Pancreas (tissue), 10 donors: ENCODE measurements around the gene SOD1. TPM values are rescaled to one million over a fixed set of nuclear protein-coding genes. Genes with fewer than 3 reads are reported as not detected.
"Not testable (repeated sequence)": the region's sequence is repeated elsewhere in the genome, so short reads cannot be mapped to it uniquely, and the experiment has no call there.

Source experiments
- ATAC-seq, 4 donors: fragments of 200-7000 bp; cut with Tn5 transposase; one replicate each; pipeline versions ENCODE4 v1.8.0 to v1.9.1; 2020; ENCODE audit warnings: mild to moderate bottlenecking in 4 of 4, moderate library complexity in 4 of 4
- DNase-seq, 6 donors: peaks; one replicate each; pipeline ENCODE4 v3.0.0-alpha.2; 2020
- FAIRE-seq: peaks from 2 replicates; lab custom pipeline; 2012; peaks lifted over from hg19 to GRCh38; lab: Jason Lieb, UNC
- H3K27ac ChIP-seq, 4 donors: fragments of 200-600 bp; sonication (generic); 1 replicate in 3 of 4; 2 replicates in 1 of 4; pipeline versions ENCODE4 v1.5.0 to v1.8.0; 2020
- H3K27me3 ChIP-seq, 4 donors: fragments of 200-600 bp; one replicate each; pipeline ENCODE4 v1.8.0; 2021
- H3K36me3 ChIP-seq, 3 donors: fragments of 200-600 bp; sonication (generic) in 1 of 3; one replicate each; pipeline versions ENCODE4 v1.5.0 to v1.8.0; 2020 to 2021
- H3K4me1 ChIP-seq, 3 donors: fragments of 200-600 bp; one replicate each; pipeline ENCODE4 v1.8.0; 2021
- H3K4me3 ChIP-seq, 4 donors: fragments of 200-600 bp; sonication (generic) in 2 of 4; one replicate each; pipeline versions ENCODE4 v1.5.0 to v1.8.0; 2020 to 2021
- H3K9me3 ChIP-seq, 4 donors: fragments of 200-600 bp; one replicate each; pipeline ENCODE4 v1.8.0; 2021
- WGBS, 2 donors: extraction: QIAGEN DNeasy Blood & Tissue Kit; methylation state at CpG; one replicate each; pipeline ENCODE4 v1.1.7; 2013; 5-methylcytosine and 5-hydroxymethylcytosine counted together
- intact Hi-C, 3 donors: fragments of 100-400 bp; cut with DNase I; formaldehyde crosslinking; loops; one replicate each; pipeline versions ENCODE4 v1.11.1 to v1.14.2; 2022
- polyA plus RNA-seq, 2 donors: library from polyadenylated mRNA; stranded (reverse); fragments of 200-250 nt; gene quantifications; one replicate each; pipeline ENCODE4 v1.2.3, GENCODE V29; 2013
- total RNA-seq, 6 donors: library from RNA; stranded (reverse); fragmentation: NEBNext Ultra II Directional in 4 of 6; extraction: Animal tissue kit (Norgen Biotek cat#: 25700) in 4 of 6; gene quantifications; one replicate each; pipeline versions ENCODE4 v1.2.1 to v1.2.4, GENCODE V29; 2021 to 2023
- TF ChIP-seq, protein P1 (sequence below), 4 donors: fragments of 200-600 bp; sonication (generic) in 3 of 4; IDR thresholded peaks; one replicate each; pipeline versions ENCODE4 v1.5.0 to v1.8.0; 2021; ENCODE audit warnings: antibody characterized with exemption in 4 of 4
- donor health status: healthy with polysubstance abuse.
- donor health status: DM: no; HTN: no; CAD: no; lungs with moderate emphysema.
- donor health status: DM: no; HTN: no; CAD: no.
- donor health status: control.
- donor health status: control.
- donor health status: Bipolar disorder and iron deficiency.
- donor health status: DM: yes; HTN: yes; CAD: no.
- donor health status: DM: no; HTN: no; CAD: no.
- donor health status: DM: no; HTN: no; CAD: no.
- donor health status: DM: yes; HTN: yes; CAD: no.

SOD1 gene
- total and polyA plus RNA-seq, 8 donors, result 35.3 to 191 (median 59.7) TPM

DNA sequence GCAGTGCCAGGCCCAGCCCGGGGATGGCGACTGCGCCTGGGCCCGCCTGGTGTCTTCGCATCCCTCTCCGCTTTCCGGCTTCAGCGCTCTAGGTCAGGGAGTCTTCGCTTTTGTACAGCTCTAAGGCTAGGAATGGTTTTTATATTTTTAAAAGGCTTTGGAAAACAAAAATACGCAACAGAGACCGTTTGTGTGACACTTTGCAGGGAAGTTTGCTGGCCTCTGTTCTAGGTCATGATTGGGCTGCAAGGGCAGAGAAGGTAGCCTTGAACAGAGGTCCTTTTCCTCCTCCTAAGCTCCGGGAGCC, 719 bp downstream of the SOD1 start:
- no peak for DNase-seq
- peak in 3 of 4 donors; percentile 6 to 38 (median 25) for ATAC-seq
- peak overlapping the region; percentile 70 to 89 (median 82) for H3K27ac ChIP-seq
- intact Hi-C loops, result no loop called here
- whole genome bisulfite sequencing, 2 donors, result 0 to 1% methylated on average over 12 of the region's 12 CpGs
- H3K9me3 ChIP-seq, result no peaks in the 10 kb centered on the region
- H3K4me3 ChIP-seq, result peak overlapping the region; percentile 71 to 94 (median 79)
- peaks cover 0 to 12% (median 6%) of the 10 kb centered on the region in 3 donors for H3K4me1 ChIP-seq
- FAIRE-seq, result no peak
- no peaks in the 10 kb centered on the region for H3K27me3 ChIP-seq
- no peaks in the 10 kb centered on the region for H3K36me3 ChIP-seq
- TF ChIP-seq, protein P1, sequence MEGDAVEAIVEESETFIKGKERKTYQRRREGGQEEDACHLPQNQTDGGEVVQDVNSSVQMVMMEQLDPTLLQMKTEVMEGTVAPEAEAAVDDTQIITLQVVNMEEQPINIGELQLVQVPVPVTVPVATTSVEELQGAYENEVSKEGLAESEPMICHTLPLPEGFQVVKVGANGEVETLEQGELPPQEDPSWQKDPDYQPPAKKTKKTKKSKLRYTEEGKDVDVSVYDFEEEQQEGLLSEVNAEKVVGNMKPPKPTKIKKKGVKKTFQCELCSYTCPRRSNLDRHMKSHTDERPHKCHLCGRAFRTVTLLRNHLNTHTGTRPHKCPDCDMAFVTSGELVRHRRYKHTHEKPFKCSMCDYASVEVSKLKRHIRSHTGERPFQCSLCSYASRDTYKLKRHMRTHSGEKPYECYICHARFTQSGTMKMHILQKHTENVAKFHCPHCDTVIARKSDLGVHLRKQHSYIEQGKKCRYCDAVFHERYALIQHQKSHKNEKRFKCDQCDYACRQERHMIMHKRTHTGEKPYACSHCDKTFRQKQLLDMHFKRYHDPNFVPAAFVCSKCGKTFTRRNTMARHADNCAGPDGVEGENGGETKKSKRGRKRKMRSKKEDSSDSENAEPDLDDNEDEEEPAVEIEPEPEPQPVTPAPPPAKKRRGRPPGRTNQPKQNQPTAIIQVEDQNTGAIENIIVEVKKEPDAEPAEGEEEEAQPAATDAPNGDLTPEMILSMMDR (IDR thresholded peaks at IDR 0.05), result no peak

GRCh38 chr21:31660591-31660990, 1.1 kb downstream of the SOD1 start:
- Histone ChIP-seq H3K9me3 (no peaks in the 10 kb centered on the region), H3K4me3 (peak overlapping the region in 3 of 4 donors; percentile 71 to 94 (median 77)), H3K4me1 (peaks cover 0 to 12% (median 6%) of the 10 kb centered on the region in 3 donors), H3K36me3 (no peaks in the 10 kb centered on the region), H3K27me3 (no peaks in the 10 kb centered on the region), H3K27ac (peak overlapping the region in 3 of 4 donors; percentile 70 to 89 (median 82))
- FAIRE-seq (no peak), DNase-seq (no peak), ATAC-seq (no peak)
- intact Hi-C loops, result no loop called here
- WGBS, 2 donors, result 11 to 21% methylated on average over 8 of the region's 8 CpGs
- TF ChIP-seq, protein P1 (IDR thresholded peaks at IDR 0.05), result no peak

GRCh38 chr21:31663584-31664249, 4.2 kb downstream of the SOD1 start:
- Histone ChIP-seq H3K27me3 (no peaks in the 10 kb centered on the region), H3K27ac (no peak overlapping the region), H3K4me1 (peaks cover 0 to 12% (median 6%) of the 10 kb centered on the region in 3 donors), H3K36me3 (peaks cover 0 to 7% (median 6%) of the 10 kb centered on the region in 3 donors), H3K9me3 (no peaks in the 10 kb centered on the region), H3K4me3 (no peak overlapping the region)
- ATAC-seq (no peak), DNase-seq (no peak), FAIRE-seq (no peak)
- intact Hi-C loops, result no loop called here
- WGBS, 2 donors, result 86 to 92% methylated on average over 7 of the region's 7 CpGs
- TF ChIP-seq, protein P1 (IDR thresholded peaks at IDR 0.05), result no peak

DNA sequence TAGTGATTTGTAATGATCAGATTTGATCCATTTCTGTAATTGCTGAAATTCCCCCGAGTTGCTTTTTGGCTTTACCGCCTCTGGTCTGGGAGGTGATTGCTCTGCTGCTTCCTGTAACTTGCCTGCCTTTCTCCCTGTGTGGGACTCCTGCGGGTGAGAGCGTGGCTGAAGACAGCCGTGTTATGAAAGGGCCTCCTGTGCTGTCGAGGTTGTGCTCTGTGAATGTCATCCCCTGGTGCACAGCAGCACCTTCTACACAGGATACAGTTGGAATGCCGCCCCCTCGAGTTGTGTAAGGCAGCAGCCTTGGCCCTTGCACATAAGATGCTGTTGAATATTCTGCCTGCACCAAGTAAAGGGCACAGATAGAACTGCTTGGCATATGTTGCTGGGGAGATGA, 5.9 kb downstream of the SOD1 start:
- Histone ChIP-seq H3K9me3 (no peaks in the 10 kb centered on the region), H3K36me3 (peaks cover 0 to 10% (median 6%) of the 10 kb centered on the region in 3 donors), H3K27ac (no peak overlapping the region), H3K4me1 (peaks cover 0 to 7% (median 6%) of the 10 kb centered on the region in 3 donors), H3K4me3 (no peak overlapping the region), H3K27me3 (no peaks in the 10 kb centered on the region)
- FAIRE-seq (no peak), DNase-seq (no peak), ATAC-seq (peak in 2 of 4 donors; percentile 13 to 17)
- WGBS, 2 donors, result 73 to 76% methylated on average over 8 of the region's 8 CpGs
- intact Hi-C loops, result no loop called here
- TF ChIP-seq, protein P1 (IDR thresholded peaks at IDR 0.05), result no peak

DNA sequence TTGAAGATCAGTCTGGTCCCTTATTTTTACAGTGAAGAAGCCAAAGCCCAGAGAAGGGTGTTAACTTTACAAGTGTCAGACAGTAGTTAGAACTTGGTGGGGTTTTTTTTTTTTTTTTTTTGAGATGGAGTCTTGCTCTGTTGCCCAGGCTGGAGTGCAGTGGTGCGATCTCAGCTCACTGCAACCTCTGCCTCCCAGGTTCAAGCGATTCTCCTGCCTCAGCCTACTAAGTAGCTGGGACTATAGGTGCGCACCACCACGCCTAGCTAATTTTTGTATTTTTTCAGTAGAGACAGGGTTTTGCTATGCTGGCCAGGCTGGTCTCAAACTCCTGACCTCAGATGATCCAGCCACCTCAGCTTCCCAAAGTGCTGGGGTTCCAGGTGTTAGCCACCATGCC, 6.4 kb downstream of the SOD1 start:
- H3K4me1 ChIP-seq, ATAC-seq, DNase-seq, H3K4me3 ChIP-seq, H3K9me3 ChIP-seq, H3K27ac ChIP-seq, H3K27me3 ChIP-seq, FAIRE-seq, intact Hi-C loops: not testable (repeated sequence)
- WGBS, 2 donors, result 94 to 95% methylated on average over 4 of the region's 4 CpGs
- peaks cover 0 to 10% (median 6%) of the 10 kb centered on the region in 3 donors for H3K36me3 ChIP-seq
